NCI-H1092 (cell line): ENCODE measurements around the gene PRPSAP1.
"Not testable (repeated sequence)": the region's sequence is repeated elsewhere in the genome, so short reads cannot be mapped to it uniquely, and the experiment has no call there.

Experiments used
- DNase-seq: peaks from one replicate; lab custom pipeline; 2025; lab: John Stamatoyannopoulos, UW

PRPSAP1 gene

DNA sequence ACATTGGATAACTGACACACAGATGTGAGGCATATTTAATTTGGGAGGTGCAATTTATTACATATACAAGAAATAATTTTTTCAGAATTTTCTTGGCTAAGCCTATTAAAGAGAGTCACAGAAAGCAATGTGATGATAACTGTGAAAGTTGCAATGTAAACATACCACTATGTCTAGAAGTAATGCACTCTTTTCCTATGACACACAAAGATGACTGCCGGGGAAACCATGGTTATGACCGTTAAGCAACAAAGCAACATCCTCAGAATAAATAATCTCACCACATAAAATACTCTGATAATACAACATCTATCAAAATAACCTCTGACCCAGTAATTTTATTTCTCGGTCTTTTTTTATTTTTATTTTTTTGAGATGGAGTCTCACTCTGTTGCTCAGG, 35.1 kb downstream of the PRPSAP1 start:
- DNase-seq = no peak

DNA sequence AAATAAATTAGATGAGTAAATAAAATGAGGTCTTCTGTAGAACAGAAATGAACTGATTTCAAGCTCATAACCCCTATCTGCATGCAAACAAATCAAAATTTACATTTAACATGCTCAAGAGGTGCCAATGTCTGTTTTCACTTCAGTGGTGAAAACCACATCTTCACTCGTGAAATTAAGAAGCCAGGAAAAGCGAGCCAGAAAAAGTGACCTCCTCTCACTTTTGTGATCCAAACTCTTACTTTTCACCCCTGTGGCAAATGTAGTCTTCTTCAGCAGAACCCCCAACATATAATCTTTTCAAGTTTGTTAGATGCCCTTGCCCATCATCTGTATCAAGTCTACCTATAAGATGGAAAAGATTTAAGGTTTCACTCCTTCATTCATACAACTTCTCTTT, 36.2 kb downstream of the PRPSAP1 start:
- DNase-seq = no peak

DNA sequence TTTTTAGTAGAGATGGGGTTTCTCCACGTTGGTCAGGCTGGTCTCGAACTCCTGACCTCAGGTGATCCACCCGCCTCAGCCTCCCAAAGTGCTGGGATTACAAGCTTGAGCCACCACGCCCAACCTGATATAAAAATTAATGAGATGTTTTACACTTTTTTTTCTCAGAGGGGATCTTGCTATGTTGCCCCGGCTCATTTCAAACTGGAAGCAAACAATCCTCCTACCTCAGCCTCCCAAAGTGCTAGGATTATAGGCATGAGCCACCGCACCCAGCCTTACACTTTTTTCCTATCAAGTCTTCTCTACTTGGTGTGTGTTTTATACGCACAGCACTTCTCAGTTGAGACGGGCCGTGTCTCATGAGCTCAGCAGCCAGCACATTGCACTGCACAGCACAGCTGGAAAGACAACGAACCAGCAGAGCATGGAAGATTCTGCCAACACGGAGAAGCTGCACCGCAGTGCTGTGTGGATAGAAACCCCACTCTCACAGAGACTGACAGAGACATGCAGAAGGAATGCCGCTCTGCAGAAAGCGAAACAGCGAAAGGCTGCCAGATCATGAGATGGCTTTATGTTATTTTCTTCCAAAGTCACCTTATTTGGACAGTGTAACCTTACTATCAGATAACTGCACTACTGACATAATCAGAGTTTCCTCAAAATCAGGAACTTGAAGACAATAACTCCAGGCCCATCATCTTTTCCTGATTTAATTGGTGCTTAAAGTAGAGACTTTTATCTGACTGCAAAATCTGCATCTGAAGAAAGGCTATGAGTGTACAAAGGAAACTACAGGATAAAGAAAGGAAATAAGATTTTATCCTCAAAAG, 39.1 kb downstream of the PRPSAP1 start:
- DNase-seq = no peak

DNA sequence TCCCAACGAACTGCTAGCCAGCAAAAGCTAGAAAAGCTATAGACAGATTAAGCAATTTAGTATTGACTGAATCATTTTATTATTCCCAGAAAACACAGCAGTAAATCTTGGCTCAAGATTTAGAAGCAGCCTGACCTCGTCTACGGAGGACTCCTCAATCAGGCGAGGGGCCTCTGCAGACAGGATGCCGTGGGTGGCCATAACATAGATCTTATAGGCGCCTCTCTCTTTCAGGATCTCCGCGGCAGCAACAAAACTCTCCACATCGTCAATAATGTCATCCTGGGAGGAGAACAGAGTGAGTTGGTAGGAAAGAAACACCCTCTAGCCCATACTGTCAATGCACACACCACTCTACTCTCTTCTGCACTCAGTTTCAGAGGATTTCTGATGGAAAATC, 41.0 kb downstream of the PRPSAP1 start:
- no peak for DNase-seq

DNA sequence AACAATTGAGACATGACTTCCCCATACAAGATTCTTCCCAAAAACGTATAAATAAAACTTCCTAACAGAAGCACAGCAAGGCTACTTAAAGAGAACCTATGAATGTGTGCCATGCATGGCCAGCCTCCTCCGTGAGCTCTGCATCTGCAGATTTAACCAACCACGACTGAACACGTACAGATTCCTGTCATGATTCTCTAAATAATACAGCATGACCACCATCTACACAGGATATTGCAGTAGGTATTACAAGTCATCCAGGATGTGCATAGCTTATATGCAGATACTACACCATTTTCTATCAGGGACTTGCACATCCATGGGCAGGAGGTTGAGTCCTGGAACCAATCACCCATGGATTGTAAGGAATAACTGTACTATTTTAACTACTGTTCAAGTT, 44.3 kb downstream of the PRPSAP1 start:
- no peak for DNase-seq

DNA sequence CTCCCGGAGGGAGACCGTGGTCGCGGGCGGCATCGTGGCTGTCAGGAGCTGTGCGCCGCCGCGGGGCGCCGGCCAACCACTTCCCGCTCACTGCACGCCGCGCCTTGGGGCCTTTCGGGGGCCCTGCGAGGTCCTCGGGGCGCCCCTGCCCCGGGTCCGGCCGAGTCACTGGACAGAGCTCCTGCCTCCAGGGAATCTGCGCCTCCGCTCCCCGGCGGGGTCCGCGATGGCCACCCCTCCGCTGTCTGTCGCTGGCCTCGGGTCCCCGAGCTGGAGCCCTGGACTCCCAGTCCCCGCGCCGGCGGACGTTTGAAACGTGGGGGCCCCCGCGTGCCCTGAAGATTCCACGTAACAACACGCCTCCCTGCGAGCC, 45.8 kb downstream of the PRPSAP1 start, which contains the start of gene QRICH2:
Gene QRICH2, minus strand, starts transcription at position 311 of the 373 bp plus-strand sequence. Its CDS starts 278 bp downstream, at position 33.
- no peak for DNase-seq

DNA sequence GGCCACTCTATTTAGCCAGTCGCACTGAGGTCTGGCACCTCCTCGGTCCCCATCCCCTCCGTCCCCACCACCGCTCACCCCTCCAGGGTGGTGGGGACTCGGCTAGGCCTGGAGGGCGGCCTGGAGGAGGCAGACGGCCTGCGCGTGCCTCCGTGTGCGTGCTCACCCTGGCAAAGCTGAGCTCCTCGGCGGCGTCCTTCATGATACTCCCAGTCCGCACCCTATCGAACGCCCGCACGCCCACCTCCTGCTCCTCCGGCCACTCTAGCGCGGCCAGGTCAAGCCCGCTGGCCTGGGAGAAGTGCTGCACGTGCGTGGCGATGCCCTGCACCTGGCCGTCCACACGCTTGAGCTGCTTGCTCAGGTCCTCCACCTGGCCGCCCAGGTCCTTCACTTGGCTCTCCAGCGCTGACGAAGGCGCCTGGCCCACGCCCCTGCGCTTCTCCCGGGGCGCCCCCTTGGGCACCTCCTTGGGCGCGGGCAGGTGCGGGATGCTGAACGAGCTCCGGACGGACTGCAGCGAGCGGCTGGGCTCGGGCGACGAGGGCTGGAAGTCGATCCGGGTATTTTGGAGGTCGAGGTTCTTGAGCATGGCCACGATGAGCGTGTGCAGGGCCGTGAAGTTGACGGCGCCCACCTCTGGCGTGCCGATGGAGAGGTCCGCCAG, 46.3 kb downstream of the PRPSAP1 start:
- no peak for DNase-seq

DNA sequence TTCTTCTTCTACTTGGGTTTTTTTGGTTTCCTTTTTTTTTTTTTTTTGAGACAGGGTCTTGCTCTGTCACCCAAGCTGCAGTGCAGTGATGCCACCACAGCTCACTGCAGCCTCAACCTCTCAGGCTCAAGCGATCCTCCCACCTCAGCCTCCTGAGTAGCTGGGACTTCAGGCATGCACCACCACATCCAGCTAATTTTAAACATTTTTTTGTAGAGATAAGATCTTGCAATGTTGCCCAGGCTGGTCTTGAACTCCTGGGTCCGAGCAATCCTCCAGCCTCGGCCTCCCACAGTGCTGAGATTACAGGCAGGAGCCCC, 48.6 kb downstream of the PRPSAP1 start:
- not testable (repeated sequence) for DNase-seq

DNA sequence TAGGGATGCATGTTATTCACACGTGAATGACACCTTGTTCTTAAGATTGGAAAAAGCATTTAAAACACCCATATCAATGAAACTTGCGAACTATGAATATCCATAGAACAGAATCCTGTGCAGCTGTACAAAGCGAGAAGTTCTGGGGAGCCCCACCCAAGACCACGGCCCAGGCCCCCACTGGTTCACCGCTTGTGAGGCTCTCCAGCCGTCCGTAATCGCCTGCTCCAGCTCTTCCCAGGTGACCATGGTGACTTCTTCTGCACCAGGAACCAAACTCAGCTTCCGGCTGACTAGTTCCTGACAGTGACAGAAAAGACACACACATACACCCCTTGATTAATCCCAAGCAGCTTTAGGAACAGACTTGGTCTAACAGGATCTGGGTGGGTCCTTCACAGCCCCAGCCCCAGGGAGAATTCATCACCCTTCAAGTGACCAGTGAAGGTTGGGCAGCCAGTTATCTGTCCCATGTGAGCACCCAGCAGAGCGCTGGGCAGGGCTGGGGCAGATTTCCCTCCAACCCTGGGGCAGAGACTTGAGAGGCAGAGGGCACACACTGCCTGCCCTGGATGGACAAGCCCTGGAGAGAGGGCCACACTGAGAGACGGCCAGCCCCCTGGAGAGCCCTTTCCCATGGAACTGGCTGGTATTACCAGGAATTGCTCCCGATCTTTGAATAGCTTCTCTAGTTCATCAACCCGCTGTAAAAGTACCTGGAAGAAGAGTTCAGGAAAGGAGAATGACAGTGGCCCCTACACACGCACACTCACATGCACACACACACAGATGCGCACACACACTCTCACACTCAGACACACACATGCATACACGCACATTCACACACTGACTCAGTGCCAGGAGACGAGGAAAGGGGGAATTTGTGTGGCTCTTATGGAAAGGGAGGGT, 49.2 kb downstream of the PRPSAP1 start:
- no peak for DNase-seq

DNA sequence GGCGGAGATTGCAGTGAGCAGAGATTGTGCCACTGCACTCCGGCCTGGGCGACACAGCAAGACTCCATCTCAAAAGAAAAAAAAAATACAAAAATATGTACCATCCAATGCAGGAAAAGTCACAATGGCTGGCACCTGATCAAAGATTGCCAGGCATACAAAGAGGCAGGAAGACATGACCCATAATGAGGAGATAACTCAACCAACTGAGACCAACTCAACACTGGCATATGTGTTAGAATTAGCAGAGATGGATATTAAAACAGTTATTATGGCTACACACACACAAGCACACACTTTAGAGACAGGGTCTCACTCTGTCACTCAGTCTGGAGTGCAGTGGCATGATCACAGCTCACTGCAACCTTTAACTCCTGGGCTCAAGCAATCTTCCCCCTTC, 56.3 kb downstream of the PRPSAP1 start:
- DNase-seq = no peak

DNA sequence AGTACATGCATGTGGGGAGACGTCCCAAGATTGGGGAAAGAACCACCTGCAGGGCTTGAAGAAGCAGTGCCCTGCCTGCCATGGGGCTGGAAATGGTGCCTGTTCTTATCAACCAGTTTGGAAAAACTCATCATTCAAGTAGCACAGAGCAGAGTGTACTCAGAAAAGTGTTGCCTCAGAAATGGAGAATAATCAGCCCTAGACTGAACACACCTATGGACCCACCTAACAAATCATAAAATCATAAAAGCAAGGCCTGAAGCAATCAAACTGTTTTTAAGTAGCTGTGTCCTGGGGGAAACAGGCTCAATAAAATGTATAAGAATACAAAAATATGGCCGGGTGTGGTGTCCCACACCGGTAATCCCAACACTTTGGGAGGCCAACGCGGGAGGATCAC, 56.8 kb downstream of the PRPSAP1 start:
- no peak for DNase-seq

DNA sequence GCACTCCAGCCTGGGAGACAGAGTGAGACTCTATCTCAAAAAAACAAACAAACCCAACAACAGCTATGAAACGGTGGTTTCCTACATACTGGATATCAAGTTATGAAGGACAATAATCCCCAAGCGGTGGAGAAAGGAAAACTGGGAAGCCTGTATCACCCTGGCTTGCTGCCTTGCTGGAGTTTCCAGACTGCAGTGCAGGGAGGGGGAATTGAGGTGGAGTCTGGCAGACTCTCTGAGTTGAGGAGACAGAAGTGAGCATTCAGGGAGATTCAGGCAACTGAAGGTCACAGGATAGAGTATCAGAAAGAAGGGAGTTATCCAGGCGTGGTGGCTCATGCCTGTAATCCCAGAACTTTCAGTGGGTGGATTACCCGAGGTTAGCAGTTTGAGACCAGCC, 57.5 kb downstream of the PRPSAP1 start:
- DNase-seq = no peak

DNA sequence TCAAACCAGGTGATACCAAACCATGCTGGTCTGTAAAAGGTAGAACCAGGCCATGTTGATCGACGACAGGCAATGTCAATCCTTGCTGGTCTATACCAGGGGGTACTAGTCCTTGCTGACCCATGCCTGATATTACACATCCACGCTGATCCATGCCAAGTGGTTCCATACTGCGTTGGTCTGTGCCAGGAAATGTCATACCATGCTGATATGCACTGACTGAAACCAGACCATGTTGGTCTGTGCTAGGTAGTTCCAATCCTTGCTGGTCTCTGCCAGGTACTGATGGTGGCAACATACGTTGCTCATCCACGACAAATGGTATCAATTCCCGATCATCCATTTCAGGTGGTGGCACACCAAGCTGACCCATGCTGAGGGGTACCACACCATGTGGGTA, 60.6 kb downstream of the PRPSAP1 start:
- no peak for DNase-seq

DNA sequence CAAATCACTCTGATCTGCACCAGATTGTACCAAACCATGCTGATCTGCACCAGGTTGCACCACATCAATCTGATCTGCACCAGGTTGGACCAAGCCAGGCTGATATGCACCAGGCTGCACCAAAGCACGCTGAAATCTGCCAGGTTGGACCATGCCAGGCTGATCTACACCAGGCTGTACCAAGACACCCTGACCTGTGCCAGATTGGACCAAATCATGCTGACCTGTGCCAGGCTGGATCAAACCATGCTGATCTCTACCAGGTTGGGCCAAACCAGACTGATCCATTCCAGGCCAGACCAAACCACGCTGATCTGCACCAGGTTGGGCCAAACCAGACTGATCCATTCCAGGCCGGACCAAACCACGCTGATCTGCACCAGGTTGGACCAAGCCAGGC, 61.1 kb downstream of the PRPSAP1 start:
- no peak for DNase-seq

DNA sequence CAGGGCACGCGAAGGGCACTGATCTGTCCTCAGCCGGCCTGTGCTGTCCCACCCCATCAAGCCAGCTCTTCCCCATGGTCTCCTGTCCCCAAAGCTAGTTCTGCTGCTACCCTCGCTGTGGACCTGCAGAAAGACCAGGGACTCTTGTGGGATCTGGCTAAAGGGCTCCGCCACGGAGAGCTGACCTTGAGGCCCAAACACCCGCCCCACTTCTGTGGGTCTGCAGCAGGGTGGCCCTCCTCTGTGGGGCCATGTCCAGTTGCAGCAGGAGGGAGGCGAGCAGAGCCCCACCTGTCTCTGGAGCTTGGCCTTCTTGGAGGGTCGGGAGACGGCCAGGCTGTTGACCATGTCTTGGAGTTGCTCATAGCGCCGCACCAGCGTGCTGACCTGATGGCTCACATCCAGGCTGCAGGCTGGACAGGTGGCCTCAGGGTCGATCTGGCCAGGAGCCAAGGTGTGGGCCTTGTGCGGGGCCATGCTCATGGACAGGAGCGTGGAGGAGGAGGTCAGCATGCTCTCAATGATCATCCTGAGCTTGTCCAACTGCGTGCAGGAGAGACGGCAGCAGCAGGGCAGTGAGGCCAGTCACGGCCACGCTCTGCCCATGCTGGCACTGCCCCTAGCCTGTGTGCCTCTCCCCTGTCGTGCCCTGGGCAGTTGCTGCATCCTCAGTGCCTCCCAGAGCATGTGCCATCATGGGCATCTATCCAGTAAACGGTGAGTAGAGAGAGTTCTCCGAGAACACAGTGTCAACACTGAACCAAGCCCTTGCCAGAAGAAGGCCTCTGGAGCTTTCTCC, 71.9 kb downstream of the PRPSAP1 start:
- peak; percentile 30 for DNase-seq

DNA sequence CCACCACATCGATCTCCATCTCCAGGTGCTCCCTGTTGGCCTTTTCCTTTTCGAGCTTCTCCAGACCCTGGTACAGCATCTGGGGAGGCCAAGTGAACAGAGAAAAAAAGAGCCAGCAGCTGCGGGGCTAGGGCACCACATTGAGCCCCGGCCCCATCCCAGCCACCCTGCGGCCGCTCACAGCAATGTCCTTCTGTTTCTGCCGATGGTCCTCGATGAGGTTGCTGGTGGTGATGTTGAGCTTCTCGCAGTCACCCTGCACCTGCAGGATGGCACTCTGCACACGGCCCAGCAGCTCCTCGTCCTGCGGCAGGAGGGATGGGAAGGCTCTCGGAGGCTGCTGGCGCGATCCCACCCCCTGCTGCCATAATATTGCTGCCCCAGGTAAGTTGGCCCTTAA, 73.1 kb downstream of the PRPSAP1 start:
- no peak for DNase-seq

DNA sequence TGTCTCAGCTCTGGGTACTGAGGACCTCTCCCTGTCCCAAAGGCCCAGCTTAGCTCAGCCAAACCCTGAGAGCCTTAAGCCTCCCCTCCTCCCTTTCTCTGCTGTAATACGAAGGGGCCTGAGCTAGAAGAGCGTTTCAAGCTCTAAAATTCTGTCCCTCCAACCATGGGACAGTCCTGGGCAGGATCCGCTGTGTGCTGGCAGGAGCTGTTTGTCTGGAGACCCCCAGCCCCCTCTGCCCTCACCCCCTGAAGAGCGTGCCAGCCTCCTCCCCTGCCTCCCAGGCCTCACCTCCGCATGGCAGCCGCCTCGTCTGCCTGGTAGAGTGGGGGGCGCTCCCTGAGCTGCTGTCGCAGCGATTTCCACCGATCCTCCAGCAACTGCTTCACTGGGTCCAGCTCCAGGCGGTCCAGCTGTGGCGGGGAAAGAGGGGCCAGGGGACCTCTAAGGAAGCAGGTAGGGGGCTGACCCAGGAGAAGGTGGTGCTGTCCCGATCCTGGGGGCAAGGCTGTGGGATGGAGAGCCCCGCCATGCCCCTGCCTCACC, 73.9 kb downstream of the PRPSAP1 start:
- no peak for DNase-seq

DNA sequence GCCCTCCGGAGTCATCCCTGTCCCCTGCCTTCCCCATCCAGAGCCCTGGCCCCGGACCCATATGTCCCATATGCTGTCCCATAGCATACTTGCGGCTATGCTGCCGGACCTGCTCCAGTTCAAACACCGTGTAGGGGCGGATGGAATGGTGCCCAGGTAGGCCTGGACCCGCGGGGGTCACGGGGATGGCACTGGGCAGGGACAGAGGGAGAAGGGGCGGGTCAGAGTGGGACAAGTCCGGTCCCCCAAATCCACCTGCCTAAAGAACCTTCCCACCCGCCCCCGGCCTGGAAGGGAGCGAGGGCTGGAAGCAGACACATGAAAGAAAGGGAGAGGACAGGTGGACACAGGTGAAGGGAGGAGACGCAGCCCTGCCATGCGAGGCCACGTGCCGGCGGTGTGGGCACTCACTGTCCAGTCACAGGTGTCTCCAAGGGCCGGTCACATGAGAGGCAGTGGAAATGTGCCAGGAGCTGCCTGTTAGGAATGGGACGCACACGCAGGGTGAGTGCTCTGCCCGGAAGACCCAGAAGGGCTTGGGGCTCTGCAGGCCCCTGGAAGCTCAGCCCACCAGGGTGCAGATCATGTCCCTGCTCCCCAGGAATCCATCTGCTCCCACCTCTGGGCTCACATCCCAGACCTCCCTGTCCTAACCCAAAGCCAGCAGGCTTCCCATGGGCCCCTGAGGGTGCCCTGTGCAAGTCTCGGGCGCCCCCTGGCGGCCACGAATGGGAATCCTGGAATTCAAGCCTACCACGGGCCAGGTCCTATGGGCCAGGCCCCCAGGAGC, 74.6 kb downstream of the PRPSAP1 start:
- peak; percentile 32 for DNase-seq

DNA sequence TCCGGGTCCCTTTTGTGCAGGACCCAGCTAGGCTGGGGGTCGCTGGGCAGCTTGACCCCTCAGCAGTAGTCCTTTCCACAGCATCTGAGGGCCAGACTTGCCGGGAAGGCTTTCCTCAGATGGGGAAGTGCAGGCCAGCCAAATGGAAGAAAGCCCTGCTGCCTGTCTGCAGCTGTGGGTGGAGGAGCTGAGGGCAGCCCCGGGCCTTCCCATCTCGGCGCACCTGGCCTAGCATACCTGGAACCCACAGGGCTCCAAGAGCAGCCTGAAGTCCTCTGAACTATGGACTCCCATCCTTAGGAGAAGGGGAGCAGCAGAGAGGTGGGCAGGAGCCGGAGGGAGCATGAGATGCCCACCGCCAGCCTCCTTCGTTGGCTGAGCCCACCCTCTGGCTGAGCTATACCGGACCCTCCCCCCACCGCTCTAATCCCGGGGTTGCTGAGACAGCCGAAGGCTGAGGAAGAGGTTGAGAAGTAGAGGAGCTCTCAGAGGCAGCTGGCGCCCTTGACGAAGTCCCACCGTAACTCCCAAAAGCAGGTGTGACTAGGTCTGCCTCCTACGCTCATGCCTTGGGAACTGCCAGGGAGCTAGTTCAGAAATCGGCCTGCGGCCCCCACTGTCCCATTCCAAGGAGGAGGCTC, 75.3 kb downstream of the PRPSAP1 start:
- no peak for DNase-seq
